SU-DHL-6 (cell line): ENCODE results near the gene S100P.

ENCODE experiments used
- EZH2phosphoT487 ChIP-seq: fragments of 200-600 bp; sonication (generic), shearing (Covaris generic); conservative IDR thresholded peaks from 2 replicates; pipeline ENCODE4 v1.6.1; 2018; ENCODE audit warnings: mild to moderate bottlenecking, antibody characterized with exemption, low read length, moderate library complexity, mixed read lengths
- TF ChIP-seq, protein P1 (sequence below): fragments of 200-600 bp; sonication (generic); IDR thresholded peaks from one replicate; pipeline ENCODE4 v1.5.1; 2017; ENCODE audit warnings: antibody characterized with exemption, mild to moderate bottlenecking, low read length, moderate library complexity; ENCODE audit not compliant: insufficient read depth, poor library complexity, severe bottlenecking

DNA sequence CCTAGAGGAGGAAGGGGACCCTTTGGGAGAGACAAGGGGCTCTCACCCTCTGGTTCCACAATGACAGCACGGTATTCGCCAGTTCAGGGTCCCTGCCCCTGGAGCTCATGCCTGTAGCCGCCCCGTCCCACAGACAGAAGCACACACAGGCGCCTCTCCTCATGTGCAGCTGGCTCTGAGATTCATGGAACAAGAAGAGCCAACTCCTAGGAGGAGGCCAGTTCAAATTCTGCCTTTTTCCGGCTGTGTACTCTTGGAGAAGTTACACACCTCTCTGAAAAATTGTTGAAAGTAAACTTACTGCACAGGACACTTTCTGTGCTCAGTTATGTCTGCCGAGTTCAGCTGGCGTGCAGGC, 37.6 kb downstream of the S100P start:
- TF ChIP-seq, protein P1, sequence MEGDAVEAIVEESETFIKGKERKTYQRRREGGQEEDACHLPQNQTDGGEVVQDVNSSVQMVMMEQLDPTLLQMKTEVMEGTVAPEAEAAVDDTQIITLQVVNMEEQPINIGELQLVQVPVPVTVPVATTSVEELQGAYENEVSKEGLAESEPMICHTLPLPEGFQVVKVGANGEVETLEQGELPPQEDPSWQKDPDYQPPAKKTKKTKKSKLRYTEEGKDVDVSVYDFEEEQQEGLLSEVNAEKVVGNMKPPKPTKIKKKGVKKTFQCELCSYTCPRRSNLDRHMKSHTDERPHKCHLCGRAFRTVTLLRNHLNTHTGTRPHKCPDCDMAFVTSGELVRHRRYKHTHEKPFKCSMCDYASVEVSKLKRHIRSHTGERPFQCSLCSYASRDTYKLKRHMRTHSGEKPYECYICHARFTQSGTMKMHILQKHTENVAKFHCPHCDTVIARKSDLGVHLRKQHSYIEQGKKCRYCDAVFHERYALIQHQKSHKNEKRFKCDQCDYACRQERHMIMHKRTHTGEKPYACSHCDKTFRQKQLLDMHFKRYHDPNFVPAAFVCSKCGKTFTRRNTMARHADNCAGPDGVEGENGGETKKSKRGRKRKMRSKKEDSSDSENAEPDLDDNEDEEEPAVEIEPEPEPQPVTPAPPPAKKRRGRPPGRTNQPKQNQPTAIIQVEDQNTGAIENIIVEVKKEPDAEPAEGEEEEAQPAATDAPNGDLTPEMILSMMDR = no peak
- no peak for TF ChIP-seq EZH2phosphoT487
